B cell (primary cell): ENCODE results near the gene IL26.

Experiments
- EZH2 ChIP-seq: IDR thresholded peaks from 2 replicates; pipeline ENCODE4 v1.6.1; 2012; ENCODE audit warnings: borderline replicate concordance, low read depth, mild to moderate bottlenecking, moderate library complexity, low read length; ENCODE audit not compliant: insufficient read depth, poor library complexity, severe bottlenecking
- TF ChIP-seq, protein P1 (sequence below): fragments of 200-600 bp; IDR thresholded peaks from one replicate; pipeline ENCODE4 v1.8.0; 2022; ENCODE audit warnings: antibody characterized with exemption, mild to moderate bottlenecking

DNA sequence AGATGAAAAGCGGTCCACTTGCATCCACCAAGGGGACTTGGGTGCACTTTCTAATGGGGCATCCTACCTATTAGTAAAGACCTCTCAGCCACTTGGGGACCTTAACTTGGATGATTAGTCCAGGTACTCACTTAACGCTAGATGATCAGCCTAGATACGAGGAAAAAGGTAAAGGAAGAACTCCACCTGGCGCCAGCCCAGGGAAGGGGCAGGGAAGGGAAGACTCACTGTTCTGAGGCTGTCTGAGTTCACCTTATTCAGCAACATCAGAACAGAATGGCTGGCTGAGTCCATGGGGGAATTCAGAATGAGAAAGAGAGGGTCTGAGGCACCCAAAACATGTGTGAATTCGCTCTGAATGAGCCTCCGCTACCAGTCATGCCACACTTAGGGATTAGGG, 20.7 kb upstream of the IL26 start:
- TF ChIP-seq EZH2: no peak
- TF ChIP-seq, protein P1, sequence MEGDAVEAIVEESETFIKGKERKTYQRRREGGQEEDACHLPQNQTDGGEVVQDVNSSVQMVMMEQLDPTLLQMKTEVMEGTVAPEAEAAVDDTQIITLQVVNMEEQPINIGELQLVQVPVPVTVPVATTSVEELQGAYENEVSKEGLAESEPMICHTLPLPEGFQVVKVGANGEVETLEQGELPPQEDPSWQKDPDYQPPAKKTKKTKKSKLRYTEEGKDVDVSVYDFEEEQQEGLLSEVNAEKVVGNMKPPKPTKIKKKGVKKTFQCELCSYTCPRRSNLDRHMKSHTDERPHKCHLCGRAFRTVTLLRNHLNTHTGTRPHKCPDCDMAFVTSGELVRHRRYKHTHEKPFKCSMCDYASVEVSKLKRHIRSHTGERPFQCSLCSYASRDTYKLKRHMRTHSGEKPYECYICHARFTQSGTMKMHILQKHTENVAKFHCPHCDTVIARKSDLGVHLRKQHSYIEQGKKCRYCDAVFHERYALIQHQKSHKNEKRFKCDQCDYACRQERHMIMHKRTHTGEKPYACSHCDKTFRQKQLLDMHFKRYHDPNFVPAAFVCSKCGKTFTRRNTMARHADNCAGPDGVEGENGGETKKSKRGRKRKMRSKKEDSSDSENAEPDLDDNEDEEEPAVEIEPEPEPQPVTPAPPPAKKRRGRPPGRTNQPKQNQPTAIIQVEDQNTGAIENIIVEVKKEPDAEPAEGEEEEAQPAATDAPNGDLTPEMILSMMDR: no peak
